GM21360 (cell line): ENCODE measurements around the gene RBL1.
"Not testable (repeated sequence)": the region's sequence is repeated elsewhere in the genome, so short reads cannot be mapped to it uniquely, and the experiment has no call there.

Experiments
- ATAC-seq: cut with Tn5 transposase; IDR thresholded peaks from one replicate; pipeline ENCODE4 v1.9.1; 2021; ENCODE audit warnings: mild to moderate bottlenecking, moderate library complexity; ENCODE audit not compliant: unreplicated experiment

RBL1 gene

GRCh38 chr20:37075932-37076685 is 19.7 kb downstream of the RBL1 start:
- no peak for ATAC-seq

GRCh38 chr20:37072293-37073196 is 23.3 kb downstream of the RBL1 start:
- ATAC-seq = no peak

GRCh38 chr20:37071481-37071911 is 24.3 kb downstream of the RBL1 start:
- no peak for ATAC-seq

- not testable (repeated sequence) for ATAC-seq
These were observed 26.2 kb downstream of the RBL1 start for GRCh38 chr20:37069563-37069962.

DNA sequence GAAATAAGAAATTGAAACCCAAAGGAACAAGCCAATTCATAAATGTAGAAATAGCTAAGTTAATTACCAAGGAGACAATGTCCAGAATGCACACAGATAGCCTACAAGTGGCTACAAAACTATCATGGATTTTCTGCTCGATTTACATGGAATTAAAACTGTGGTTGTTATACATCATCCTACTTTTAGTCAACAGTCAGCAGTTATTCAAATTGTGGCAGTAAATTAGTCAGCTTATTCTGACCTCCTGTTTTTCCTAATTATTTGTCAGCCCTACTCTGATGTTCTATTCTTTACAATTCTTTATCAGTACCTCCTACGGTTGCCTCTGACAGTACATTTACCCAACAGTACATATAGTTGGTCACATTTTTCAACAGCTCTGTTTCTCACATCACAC is 29.6 kb downstream of the RBL1 start:
- ATAC-seq = no peak

DNA sequence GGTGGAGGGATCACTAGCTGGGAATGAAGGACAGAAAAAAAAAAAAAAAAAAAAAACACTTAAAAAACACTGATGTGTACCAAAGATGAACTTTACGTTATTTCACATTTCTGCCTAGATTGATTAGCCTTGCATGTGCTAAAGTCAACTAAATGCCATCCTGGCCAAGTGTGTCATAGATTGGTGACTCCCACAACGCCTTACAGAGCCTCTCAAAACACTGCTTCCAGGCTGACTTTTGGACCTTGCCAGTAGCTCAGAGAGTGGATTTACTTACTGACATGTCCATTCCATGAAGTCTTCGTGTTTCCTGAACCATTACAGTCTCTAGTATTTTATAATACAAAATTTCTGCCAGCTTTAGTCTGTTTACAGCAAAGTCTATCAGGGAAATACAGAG is 40.5 kb downstream of the RBL1 start:
- no peak for ATAC-seq

DNA sequence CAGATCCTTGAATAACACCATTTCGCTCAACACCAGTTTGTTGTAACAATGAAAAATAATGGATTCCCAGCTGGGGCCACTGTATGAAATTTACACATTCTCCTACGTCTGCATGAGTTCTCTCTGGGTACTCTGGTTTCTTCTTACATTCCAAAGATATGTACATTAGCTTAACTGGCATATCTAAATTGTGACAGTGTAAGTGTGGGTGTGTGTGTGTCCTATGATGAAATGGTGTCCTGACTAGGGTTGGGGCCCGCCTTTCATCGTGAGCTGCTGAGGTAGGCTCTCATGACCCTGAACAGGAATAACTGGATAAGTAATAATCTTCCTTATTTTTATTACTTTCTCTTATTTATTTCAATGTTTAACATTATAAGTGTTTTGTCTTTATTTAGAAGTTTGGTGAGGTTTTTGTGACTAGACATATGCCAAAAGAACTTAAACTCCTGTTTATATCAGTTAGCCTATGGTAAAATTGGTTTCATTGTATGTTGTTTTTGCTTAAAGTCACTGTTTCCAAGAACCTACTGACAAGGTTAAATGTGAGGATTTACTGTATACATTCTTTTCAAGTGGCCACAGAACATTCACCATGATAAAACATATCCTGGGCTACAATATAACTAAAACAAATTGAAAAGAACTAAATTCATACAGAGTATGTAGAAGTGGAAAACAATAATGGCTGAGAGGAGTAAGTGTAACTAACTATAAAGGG is 42.4 kb downstream of the RBL1 start:
- ATAC-seq = no peak

DNA sequence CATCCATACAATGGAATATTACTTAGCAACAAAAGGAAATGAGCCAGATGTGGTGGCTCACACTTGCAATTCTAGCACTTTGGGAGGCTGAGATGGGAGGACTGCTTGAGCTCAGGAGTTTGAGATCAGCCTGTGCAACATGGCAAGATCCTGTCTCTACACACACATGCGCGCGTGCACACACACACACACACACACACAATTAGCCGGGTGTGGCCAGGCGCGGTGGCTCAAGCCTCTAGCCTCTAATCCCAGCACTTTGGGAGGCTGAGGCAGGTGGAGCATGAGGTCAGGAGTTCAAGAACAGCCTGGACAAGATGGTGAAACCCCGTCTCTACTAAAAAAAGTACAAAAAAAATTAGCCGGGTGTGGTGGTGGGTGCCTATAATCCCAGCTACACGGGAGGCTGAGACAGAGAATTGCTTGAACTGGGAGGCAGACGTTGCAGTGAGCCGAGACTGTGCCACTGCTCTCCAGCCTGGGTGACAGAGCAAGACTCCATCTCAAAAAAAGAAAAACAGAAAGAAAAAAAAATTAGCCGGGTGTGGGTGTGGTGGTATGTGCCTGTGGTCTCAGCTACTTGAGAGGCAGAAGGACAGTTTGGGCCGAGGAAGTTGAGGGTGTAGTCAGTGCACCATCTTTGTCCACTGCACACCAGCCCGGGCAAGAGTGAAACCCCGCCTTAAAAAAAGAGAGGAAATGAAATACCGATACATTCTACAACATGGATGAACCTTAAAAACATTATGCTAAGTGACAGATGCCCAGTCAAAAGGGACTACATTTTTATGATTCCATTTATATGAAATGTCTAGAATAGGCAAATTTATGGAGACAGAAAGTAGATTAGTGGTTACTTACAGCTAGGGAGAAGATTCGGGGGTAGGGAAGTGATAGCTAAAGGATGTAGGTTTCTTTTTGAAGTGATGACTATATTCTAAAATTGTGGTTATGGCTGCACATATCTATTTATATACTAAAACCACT is 52.5 kb downstream of the RBL1 start:
- ATAC-seq = peak; percentile 61

DNA sequence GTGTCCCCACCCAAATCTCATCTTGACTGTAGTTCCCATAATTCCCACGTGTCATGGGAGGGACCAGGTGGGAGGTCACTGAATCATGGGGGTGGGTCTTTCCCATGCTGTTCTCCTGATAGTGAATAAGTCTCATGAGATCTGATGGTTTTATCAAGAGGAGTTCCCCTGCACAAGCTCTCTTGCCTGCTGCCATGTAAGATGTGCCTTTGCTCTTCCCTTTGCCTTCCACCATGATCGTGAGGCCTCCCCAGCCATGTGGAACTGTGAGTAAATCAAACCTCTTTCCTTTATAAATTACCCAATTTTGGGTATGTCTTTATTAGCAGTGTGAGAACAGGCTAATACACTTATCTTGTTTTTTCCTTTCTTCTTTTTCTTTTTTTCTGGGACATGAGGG is 56.4 kb downstream of the RBL1 start:
- ATAC-seq = not testable (repeated sequence)

- ATAC-seq = no peak
These were observed 63.7 kb downstream of the RBL1 start for GRCh38 chr20:37032077-37032476.

DNA sequence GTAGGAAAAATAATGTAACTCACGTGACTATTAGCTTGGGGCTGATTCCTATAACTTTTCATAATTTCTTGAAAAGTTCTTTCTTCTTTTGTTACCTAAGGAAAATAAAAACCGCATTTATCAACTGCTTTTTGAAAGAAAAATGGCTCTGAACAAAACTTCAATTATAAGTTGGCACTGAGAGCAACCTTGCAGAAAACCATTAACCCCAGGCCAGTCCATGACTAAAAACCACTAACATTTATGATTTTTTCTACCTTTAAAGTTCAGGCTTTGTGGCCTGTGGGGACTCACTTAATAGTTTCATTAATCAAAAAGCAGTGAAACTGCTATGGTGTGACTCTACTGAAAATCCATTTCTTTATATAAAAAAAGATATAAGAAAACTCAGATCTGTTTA is 75.2 kb downstream of the RBL1 start:
- ATAC-seq = no peak

DNA sequence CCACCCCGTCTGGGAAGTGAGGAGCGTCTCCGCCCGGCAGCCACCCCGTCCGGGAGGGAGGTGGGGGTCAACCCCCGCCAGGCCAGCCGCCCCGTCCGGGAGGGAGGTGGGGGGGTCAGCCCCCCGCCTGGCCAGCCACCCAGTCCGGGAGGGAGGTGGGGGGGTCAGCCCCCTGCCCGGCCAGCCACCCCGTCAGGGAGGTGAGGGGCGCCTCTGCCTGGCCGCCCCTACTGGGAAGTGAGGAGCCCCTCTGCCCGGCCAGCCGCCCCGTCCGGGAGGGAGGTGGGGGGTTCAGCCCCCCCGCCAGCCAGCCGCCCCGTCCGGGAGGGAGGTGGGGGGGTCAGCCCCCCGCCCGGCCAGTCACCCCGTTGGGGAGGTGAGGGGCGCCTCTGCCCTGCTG is 83.2 kb downstream of the RBL1 start:
- ATAC-seq = not testable (repeated sequence)

GRCh38 chr20:37011858-37012257 is 83.9 kb downstream of the RBL1 start:
- ATAC-seq = not testable (repeated sequence)

- no peak for ATAC-seq
These were observed 84.7 kb downstream of the RBL1 start for GRCh38 chr20:37011147-37011546.

GRCh38 chr20:37007898-37008649 is 87.7 kb downstream of the RBL1 start:
- no peak for ATAC-seq

DNA sequence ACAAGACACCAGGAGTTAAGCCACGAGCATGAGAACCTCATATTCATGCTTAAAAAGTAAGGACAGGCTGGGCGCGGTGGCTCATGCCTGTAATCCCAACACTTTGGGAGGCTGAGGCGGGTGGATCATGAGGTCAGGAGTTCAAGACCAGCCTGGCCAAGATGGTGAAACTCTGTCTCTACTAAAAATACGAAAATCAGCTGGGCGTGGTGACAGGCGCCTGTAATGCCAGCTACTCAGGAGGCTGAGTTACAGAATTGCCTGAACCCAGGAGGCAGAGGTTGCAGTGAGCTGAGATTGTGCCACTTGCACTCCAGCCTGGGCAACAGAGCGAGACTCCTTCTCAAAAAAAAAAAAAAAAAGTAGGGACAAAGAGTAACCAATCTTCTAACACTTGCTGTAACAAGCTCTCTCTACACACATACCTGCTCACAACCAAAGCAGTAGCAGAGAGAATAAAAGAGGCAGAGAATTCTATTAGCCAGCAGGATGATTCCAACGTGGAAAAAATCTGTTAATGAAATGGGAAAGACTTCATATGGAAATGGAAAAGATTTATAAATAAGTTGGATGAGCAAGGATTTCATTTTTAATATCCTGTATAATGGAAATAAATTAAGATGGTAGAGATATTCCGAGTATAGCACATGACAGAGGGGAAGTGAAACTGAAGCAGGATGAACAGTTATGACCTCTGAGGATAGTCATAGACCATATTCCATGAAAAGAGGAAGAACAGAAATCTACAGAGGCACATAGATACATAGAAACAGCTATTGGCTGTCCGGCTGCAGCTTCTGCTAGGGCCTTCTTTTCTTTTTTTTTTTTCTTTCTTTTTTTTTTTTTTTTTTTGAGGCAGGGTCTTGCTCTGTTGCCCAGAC is 90.5 kb downstream of the RBL1 start:
- ATAC-seq = not testable (repeated sequence)

DNA sequence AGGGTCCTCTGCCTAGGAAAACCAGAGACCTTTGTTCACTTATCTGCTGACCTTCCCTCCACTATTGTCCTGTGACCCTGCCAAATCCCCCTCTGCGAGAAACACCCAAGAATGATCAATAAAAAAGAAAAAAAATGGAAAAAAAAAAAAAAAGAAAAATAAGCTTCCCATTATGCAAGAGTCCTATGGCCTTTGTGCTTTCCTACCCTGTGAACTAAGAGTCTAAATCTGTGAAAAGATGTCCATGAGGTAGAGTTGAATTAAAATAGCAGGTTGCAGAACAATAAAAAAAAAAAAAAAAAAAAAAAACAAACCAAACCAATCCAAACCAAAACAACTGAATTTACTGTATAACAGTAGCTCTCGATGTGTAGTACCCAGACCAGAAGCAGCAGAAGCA is 94.2 kb downstream of the RBL1 start:
- ATAC-seq = not testable (repeated sequence)

DNA sequence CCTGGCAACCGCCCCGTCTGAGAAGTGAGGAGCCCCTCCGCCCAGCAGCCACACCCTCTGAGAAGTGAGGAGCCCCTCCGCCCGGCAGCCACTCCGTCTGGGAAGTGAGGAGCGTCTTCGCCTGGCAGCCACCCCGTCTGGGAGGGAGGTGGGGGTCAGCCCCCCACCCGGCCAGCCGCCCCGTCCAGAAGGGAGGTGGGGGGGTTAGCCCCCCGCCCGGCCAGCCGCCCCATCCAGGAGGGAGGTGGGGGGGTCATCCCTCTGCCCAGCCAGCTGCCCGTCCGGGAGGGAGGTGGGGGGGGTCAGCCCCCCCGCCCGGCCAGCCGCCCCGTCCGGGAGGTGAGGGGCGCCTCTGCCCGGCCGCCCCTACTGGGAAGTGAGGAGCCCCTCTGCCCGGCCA is 95.6 kb downstream of the RBL1 start:
- ATAC-seq = not testable (repeated sequence)
